HG03196 (cell line): Measurements from ENCODE around the gene FAU.

ENCODE experiments used
- ATAC-seq: cut with Tn5 transposase; IDR thresholded peaks from one replicate; pipeline ENCODE4 v1.9.1; 2021; ENCODE audit not compliant: unreplicated experiment

The FAU gene

DNA sequence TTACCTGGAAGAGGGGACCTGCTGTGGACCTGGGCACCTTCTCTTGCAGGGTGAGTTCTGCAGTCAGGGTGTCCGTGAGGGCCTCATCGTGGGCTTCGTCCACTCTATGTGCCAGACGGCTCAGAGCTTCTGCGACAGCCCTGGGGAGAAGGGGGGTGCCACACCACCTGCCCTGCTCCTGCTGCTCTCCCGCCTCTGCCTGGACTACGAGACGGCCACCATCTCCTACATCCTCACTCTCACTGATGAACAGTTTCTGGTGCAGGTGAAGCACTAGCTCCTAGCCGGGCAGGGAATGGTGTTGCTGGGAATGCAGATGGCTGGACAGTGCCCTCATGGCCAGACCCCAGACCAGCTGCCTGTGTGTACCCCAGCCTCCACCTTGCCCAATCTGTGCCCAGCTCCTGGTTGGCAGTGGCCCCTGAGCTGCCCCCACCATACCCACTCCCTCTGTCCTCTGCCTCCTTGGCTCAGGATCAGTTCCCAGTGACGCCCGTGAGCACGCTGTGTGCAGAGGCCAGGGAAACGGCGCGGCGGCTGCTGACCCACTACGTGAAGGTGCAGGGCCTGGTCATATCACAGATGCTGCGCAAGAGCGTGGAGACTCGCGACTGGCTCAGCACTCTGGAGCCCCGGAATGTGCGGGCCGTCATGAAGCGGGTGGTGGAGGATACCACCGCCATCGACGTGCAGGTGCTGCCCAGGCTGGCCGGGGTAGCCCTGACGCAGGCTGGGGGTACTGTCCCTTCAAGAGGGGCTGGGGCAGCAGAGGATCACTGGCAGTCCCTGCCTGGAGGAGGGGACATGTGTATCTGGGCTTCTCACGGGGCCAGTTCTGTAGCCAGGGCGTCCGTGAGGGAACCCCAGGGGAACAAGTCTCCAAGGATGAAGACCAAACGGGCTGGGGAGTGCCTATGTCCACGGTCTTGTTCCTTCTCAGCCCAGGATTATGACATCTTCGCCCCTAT is 12.4 kb downstream of the FAU start:
- no peak for ATAC-seq

DNA sequence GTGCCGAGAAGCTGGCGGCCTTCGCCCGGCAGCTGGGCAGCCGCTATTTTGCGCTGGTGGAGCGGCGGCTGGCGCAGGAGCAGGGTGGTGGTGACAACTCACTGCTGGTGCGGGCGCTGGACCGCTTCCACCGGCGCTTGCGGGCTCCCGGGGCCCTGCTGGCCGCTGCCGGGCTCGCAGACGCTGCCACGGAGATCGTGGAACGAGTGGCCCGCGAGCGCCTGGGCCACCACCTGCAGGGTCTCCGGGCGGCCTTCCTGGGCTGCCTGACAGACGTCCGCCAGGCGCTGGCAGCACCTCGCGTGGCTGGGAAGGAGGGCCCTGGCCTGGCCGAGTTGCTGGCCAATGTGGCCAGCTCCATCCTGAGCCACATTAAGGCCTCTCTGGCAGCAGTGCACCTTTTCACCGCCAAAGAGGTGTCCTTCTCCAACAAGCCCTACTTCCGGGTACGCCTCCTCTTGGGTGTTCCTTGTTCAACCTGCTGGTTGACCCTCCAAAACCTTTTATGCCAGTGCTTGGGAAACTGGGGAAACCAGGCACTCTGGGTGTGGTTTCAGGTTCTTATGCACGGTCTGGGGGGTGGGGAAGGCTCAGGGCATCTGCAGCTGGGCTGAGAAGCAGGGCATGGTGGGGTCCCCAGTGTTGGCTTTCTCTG is 13.3 kb downstream of the FAU start:
- no peak for ATAC-seq

DNA sequence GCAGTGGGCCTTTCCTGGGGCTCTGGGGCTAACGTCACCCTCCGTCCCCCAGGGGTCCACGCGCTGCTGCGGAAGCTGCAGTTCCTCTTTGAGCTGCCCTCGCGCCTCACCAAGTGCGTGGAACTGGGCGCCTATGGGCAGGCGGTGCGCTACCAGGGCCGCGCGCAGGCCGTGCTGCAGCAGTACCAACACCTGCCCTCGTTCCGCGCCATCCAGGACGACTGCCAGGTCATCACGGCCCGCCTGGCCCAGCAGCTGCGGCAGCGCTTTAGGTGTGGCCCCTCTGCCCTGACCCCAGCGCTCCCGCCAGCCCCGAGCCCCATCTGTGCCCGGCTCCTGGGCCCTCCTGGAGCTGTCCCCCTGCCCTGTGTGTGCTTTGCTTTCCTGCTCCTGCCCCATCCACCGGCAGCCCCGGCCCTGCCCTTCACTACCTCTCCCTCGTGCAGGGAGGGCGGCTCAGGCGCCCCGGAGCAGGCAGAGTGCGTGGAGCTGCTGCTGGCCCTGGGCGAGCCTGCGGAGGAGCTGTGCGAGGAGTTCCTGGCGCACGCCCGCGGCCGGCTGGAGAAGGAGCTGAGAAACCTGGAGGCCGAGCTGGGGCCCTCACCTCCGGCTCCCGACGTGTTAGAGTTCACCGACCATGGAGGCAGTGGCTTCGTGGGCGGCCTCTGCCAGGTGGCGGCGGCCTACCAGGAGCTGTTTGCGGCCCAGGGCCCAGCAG is 14.0 kb downstream of the FAU start:
- no peak for ATAC-seq

DNA sequence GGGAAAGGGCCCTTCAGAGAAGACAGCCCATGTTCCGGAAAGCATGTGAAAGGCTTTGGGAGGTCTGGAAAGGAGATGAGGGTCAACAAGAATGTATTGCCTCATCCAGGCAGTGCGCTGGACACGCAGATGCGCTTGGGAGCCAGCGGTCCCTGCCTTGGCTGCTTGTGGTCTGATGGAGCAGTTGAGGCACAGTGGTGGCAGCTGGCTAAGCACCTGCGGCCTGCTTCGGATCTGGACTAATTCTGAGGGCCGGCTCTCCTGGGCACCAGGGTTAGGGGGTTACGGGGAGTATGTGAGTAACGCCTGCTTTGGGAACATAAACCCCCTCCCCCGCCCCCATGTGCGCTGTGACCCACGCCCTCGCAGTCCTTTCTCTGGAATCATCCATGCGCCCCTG is 14.9 kb downstream of the FAU start:
- no peak for ATAC-seq

DNA sequence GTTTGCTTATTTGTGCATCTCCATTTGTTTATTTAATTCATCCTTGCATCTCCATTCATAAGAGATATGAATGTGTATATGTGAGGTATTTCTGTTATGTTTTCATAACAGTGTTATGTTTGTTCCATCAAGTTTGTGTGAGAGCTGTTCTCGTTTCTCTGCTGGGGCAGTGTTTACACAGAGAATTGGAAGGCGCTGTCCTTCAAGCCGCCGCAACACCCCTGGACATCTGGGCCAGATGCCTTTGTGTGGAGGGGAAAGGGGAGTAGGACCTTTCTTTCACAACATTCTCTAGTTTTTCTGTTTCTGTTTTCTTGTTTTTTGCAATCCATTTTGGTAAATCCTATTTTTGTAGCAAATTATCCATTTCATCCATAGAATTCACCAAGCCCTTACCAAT is 17.3 kb downstream of the FAU start:
- ATAC-seq: no peak

DNA sequence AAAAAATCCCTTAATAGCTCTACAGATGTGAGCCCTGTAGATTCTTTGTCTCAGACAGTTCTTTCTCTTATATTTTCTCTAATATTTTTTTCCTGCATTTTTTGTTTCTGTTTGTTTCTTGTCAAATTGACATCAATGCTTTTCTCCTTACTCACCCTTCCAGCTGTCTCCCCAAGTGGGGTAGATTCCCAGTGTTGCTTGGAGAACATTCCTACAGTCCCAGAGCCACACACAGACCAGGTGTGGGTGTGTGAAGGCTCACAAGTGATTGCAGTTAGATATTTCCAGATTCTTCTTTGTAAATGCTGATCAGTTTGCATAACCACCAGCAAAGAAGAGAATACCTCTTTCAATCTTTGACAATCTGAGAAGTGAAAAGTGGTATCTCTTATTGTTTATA is 18.5 kb downstream of the FAU start:
- no peak for ATAC-seq

DNA sequence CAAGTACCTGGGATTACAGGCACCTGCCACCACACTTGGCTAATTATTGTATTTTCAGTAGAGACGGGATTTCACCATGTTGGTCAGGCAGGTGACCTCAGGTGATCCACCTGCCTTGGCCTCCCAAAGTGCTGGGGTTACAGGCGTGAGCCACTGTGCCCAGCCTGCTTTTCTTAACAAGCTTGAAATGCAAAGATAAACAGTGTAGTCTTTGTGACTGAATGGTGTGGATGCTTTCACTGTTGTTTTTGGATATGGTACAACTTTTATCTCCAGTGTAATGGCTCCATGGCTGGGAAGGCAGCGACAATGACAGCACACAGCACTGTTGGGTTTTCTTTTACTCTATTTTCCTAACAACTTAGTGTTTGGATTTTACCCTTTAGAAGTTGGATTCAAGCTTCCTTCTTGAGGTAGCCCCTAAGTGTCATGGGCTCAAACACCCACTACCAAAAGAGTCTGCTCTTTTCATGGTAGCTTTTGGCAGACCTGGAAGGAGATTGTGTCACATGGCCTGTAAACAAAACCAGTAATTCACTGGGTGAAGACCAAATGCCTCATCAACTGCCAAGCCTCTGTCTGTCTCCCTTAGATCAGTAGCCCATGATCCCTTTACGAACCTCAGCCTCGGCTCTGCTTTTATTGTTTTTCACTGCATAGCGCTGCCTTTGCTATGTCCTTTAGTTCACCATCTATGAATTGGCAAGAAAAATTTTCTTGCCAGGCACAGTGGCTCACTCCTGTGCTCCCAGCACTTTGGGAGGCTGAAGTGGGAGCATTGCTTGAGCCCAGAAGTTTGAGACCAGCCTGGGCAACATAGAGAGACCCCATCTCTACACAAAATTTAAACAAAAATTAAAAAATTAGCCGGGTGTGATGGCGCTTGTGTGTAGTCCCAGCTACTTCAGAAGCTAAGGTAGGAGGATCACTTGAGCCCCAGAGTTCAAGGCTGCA is 19.5 kb downstream of the FAU start:
- ATAC-seq: no peak

DNA sequence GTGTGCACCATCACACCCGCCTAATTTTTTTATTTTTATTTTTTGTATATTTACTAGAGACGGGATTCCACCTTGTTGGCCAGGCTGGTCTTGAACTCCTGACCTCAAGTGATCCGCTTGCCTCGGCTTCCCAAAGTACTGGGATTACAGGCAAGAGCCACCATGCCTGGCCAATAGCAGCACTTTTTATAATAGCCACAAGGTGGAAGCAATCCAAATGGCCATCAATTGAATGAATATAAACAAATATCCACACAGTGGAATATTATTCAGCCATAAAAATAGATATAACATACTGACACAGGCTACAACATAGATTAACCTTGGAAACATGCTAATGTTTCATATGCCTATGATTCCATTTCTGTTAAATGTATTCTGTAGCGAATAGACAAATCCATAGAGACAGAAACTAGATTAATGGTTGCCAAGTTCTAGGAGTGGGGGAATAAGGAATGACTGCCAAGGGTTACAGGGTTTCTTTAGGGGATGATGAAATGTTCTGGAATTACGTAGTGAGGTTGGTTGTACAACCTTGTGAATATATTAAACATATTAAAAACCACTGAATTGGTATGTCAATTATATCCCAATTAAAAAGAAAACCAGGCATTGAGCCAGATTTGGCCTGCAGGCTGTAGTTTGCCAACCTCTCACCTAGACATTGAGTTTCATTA is 21.1 kb downstream of the FAU start:
- ATAC-seq: no peak

DNA sequence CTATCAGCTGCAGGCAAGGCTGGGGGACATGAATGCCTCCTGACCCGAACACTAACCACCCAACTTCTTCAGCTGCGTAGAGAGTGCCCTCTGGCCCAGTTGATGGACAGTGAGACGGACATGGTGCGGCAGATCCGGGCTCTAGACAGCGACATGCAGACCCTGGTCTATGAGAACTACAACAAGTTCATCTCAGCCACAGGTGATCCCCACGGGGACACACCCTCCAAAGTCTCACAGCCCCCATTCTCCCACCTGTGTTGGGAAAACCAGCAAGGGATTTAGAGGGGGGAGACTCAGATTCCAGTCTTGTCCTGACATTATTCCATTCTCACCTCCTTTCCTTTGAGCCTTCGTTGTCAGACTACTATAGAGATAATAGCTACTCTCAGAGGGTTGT is 25.0 kb downstream of the FAU start:
- ATAC-seq: no peak

DNA sequence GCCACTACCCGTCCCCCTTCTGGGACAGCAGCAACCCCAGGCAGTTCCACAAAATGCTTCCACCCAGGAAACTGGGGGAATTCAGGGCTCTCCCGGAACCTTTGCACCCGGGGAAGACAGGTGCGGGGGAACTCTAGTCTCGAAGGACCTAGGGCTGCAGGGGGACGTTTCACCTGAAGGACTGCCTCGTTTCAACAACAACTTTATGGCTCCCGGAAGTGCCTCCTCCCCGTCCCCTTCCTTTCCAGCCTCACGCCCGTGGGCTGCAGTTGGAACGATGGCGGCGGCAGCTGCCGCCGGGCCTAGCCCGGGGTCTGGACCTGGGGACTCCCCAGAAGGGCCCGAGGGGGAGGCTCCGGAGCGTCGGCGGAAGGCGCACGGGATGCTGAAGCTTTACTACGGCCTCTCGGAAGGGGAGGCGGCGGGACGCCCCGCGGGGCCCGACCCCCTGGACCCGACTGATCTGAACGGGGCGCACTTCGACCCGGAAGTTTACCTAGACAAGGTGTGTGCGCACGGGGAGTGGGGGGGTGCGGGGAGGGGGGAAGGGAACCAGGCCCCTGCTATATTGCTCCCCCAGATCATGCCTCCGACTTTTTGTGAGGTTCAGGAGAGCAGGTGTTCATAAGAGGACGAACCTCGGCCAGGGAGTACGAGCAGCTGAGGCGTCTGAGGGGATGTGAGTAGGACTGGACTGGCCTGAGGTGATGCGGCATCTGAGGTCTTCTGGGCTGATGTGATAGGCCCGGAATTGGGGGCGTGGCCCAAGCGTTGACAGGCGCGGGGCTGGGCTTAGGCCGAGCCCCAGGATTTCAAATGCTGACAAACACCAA is 25.7 kb downstream of the FAU start, which contains the start of gene VPS51:
Gene VPS51, plus strand, starts transcription at position 241 of the 833 bp plus-strand sequence. Its CDS starts 37 bp downstream, at position 278.
- peak; percentile 67 for ATAC-seq

DNA sequence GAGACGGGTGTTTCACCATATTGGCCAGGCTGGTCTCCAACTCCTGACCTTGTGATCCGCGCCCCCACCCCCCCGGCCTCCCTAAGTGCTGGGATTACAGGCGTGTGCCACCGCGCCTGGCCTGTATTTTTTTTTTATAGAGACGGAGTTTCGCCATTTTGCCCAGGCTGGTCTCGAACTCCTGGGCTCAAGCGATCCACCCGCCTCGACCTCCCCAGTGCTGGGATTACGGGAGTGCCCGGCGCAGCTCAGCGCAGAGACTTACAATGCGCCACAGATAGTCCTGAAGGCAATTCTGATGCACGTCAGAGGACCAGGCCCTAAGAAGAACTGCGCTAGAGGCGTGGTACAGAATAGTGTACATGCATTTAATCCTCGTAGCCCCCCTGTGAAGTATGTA is 26.5 kb downstream of the FAU start:
- no peak for ATAC-seq

DNA sequence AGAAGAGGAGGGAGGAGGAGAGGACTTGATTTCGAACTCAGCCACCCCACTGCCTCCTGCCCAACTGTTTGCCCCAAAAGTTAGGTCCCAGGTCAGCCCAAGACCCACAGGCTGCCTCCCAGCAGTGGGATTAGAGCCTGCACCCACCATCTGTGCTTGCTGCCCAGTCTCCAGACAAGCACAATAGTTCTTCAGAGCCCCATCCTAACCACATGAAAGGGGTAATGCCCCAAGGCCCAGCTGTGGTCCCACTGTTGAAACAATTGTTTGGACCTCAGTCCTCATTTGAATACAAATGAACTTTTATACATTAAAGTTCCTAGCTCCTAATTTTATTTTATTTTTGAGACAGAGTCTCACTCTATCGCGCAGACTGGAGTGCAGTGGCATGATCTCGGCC is 31.3 kb downstream of the FAU start:
- ATAC-seq: no peak

DNA sequence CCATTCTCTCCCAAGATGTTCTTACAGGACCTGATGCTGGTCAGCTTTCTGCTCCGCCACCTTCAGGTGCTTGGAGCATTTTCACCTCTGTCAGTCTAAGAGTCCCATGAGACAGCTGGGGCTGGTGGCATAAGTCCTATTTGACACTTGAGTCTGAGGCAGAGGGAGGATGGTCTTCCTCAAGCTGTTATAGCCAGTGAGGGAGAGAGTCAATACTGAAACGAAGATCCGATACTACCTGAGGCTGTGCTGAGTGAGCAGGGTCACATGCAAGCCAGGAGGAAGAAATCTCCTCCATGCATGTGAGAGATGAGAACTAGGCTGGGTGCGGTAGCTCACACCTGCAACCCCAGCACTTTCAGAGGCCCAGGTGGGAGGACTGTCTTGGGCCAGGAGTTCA is 32.3 kb downstream of the FAU start:
- no peak for ATAC-seq

DNA sequence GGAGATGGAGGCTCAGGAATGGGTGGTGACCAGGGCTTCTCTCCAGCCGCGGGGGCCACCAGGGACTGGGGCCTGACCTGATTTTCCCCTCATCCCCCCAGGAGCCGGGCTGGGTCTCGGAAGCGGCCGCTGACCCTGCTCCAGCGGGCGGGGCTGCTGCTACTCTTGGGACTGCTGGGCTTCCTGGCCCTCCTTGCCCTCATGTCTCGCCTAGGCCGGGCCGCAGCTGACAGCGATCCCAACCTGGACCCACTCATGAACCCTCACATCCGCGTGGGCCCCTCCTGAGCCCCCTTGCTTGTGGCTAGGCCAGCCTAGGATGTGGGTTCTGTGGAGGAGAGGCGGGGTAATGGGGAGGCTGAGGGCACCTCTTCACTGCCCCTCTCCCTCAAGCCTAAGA is 34.1 kb downstream of the FAU start:
- no peak for ATAC-seq

DNA sequence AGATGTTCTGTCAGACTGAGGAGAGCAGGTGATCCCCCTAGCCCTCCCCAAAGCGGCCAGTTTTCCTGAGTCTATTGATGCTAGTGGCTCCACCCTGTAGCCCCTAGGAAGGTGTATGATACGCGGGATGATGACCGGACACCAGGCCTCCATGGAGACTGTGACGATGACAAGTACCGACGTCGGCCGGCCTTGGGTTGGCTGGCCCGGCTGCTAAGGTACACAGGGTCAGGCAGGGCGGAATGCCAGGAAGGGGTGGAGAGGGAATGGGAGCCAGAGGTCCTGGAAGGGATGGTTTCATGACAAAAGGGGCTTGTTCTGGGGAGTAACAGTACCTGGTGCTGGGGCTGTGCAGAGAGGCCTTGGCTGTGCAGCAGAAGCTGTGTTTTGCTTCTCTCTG is 34.7 kb downstream of the FAU start:
- no peak for ATAC-seq

DNA sequence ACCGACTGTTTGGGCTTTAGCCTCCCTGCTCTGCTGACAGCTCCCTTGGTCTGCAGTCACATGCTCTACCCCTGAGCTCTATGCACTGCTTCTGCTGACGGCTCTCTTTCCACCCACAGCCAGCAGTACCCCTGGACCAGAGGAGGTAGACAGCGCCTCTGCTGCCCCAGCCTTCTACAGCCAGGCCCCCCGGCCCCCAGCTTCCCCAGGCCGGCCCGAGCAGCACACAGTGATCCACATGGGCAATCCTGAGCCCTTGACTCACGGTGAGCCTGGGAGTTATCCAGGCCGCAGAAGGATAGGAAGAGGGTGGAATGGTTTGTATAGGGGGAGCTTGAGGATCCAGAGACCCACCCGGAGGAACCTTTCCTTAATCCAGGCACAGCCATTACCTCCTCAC is 35.1 kb downstream of the FAU start:
- no peak for ATAC-seq

DNA sequence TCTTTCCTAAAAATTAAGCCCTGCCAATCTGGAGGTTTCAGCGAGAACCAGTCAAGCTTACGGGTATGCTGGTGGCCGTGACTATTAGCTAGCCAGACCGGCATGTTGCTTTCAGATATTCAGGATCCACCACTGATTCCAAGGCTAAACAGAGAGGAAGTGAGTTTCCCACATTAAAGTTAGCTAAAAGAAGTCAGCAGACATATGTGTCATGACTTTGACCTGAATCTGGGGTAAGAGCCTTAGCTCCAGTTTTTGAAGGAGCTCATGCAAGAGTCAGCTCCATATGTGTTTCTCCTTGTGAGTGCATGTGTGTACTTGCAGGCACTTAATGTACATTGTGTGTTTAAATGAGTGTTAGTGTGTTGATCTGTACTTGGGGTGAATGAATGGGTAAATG is 36.5 kb downstream of the FAU start:
- no peak for ATAC-seq

DNA sequence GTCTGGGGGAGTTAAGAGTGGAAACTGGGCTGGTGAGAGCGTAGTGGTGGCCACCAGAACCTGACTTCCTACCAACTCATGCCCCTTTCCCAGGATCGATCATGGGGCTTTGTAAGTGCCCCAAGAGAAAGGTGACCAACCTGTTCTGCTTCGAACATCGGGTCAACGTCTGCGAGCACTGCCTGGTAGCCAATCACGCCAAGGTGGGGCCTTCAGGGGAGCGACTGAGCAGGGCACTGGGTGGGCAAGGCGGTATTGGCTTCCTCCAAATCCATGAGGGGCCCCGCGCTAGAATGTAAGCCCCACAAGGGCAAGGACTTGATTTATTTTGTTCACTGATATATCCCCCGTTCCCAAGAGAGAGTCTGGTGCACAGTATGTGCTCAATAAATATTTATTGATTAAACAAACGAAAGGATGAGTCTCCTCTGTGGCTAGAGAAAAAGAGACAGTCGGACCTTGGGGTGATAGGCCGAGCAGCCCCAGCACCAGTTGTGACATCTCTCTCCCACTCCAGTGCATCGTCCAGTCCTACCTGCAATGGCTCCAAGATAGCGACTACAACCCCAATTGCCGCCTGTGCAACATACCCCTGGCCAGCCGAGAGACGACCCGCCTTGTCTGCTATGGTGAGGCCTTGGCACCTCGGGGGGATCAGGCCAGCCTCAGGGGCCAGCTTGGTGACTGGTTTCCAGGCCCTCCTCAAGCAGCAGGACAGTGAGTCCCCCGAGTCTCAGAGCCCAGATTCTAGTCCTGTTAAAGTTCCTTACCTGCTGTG is 37.1 kb downstream of the FAU start:
- no peak for ATAC-seq
